Non-pigmented ciliary epithelial cell (primary cell): Measurements from ENCODE around the gene KCNJ12.
"Not testable (repeated sequence)": the region's sequence is repeated elsewhere in the genome, so short reads cannot be mapped to it uniquely, and the experiment has no call there.

Experiments used
- DNase-seq: peaks from one replicate; pipeline ENCODE4 v3.0.0-alpha.2; 2010; ENCODE audit warnings: low read depth

Gene KCNJ12

GRCh38 chr17:21452377-21453143 is 76.4 kb downstream of the KCNJ12 start:
- DNase-seq: peak; percentile 18

GRCh38 chr17:21453144-21453898 is 77.2 kb downstream of the KCNJ12 start:
- no peak for DNase-seq

GRCh38 chr17:21454006-21454405 is 77.8 kb downstream of the KCNJ12 start:
- not testable (repeated sequence) for DNase-seq

GRCh38 chr17:21454441-21454840 is 78.3 kb downstream of the KCNJ12 start:
- no peak for DNase-seq

DNA sequence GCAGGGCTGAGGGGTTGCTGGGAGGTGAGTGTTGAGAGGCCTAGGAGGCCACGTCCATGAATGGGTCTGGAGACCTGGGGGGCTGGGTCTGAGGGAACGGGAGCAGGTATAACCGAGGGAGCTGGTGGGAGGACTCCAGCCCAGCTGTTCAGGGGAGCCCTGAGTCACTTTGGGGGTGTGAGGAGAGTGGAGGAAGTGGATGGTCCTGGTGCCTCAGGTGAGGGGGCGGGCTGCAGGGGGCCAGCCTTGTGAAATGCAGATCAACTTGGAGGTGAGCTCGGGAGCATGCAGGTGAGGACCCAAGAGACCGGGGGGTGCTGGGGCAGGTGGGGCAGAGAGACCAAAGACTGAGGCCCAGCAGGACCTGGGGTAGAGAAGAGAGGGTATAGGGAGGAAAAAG is 79.6 kb downstream of the KCNJ12 start:
- DNase-seq: no peak

GRCh38 chr17:21456449-21456848 is 80.3 kb downstream of the KCNJ12 start:
- not testable (repeated sequence) for DNase-seq

DNA sequence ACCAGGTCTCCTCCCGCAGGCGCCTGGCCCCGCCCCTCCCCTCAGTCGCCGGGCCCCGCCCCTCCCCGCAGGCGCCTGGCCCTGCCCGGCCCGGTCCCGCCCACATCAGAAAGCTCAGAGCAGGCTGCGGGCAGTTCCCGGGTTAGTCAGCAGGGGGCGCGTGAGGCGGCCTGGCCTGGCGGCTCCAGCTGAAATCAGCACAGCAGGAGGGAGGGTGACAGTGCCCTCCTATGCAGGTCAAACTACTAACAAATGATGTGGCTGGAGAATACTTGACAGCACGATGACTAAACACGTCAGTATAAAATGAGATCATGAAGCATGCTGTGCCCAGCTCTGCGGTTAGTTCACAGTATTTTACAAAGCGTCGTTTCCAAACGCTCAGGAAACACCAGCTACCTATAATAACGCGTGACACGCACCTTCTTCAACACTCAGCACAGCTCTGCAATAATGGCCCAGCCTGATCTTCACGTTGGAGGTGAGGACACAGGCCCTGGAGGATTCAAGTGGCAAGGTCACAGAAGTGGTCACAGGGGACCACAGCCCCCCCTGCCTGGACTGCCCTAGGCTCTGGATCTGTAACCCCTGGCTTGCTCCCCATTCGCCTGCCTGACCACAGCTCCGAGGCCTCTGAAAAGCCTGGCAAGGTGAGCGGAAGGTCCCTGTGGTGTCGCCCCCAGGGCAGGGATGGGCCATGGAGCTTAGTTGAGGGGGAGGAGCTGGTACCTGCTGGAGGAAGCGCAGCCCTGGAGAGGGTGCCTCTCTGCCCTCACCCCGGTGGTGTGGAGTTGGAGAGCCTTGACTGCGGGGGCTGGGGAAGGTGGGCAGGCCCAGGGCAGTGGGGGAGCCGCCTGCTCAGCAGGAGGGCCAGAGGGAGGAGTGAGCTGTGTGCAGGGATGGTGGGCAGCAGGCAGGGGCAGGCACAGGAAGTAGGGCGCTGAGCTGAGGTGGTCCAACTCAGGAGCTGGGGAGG is 81.2 kb downstream of the KCNJ12 start:
- peak; percentile 51 for DNase-seq

- DNase-seq: no peak
These were observed 81.9 kb downstream of the KCNJ12 start for GRCh38 chr17:21458054-21458453.

DNA sequence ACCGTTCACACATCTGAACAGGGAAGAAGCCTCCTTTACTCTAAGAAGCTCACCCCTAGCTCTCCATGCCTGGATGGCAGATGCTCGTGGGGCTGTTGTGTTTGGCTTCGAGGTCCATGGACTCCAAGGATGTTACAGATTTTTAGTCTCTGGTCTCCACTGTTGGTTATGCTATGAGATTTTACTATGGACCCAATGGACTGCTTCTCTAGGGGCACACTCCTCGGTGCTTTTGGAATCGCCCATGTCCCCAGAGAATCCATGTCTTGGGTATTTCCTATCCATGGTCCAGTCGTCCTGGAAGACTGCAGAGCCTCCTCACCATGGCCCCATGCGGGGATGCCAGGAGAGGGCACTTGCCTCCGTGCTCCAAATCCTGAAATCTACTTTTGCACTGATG is 83.4 kb downstream of the KCNJ12 start:
- no peak for DNase-seq

- DNase-seq: peak; percentile 54
These were observed 84.2 kb downstream of the KCNJ12 start for GRCh38 chr17:21460358-21460757.

DNA sequence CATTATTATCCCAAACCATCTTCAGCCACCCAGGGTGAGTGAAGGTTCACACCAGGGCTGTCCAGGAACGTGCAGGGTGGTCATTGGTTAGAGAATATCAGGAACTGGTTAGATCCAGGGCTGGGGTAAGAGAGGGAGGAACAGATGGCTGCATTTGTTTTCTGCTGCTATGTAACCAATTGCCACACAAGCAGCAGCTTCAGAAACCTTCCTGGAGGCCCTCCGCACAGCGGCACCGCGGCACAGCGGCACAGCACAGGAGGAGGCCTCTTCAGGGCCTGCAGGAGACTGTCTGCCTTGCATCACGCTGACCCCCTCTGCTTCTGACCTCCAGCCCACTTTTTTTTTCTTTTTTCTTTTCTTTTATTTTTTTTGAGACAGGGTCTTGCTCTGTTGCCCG is 86.1 kb downstream of the KCNJ12 start:
- no peak for DNase-seq

DNA sequence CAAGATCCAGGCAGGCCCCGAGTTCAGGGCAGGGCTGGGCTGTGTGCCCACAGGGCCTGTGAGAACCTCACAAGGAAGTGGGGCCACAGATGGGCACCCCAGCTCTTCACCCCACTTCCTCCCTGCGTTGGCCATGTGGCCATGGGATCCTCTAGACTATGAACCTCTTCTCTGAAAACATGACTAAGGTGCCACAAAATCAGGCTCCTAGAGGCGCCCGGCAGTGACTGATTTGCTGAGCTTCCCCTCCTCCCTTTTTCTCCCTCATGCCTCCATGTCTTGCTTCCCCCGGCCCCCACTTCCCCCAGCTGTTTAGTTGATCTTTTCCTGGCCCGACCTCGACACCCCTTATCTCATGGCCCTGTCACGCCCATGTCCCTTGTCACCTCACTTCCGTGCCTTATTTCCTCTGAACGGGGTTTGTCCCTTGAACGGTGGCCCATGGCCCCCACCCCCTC is 87.1 kb downstream of the KCNJ12 start:
- DNase-seq: no peak

GRCh38 chr17:21463779-21464407 is 87.7 kb downstream of the KCNJ12 start:
- no peak for DNase-seq

- DNase-seq: no peak
These were observed 88.5 kb downstream of the KCNJ12 start for GRCh38 chr17:21464611-21465021.

DNA sequence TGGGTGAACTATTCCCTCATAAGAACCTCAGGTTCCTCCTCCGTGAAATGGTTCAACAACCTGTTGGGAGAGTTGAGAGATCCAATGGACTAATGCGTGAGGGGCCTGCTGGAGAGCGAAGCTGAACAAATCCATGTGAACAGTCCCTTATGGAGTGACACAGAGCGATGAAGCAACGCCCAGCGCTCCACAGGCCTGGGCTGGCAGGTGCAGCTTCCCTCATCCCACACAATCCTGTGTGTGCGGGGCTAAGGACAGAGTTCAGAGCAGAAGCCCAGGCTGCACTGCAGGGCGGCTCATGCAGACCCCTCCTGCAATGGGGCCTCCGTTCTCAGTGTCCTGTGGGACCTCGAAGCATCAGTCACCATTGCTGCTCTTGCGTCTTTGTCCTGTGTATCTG is 90.4 kb downstream of the KCNJ12 start:
- DNase-seq: no peak

DNA sequence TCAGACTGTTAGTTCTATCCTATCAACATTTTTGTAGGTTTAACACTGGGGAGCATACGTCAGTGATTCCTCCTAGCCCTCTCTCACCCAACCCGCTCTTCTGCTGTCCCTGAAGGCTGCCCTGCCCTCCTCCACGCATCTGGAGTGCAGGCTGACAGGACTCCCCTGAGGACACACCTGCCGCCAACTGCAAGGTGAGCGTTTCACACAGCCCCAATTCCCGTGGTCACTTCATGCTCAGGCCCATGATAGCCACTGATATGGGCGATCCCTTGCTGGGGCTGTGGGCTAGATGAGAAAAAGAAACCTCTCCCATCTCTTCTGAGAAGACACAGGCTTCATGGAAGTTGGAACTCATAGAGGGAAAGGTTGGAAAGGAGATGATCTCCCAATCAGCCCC is 91.0 kb downstream of the KCNJ12 start:
- no peak for DNase-seq

DNA sequence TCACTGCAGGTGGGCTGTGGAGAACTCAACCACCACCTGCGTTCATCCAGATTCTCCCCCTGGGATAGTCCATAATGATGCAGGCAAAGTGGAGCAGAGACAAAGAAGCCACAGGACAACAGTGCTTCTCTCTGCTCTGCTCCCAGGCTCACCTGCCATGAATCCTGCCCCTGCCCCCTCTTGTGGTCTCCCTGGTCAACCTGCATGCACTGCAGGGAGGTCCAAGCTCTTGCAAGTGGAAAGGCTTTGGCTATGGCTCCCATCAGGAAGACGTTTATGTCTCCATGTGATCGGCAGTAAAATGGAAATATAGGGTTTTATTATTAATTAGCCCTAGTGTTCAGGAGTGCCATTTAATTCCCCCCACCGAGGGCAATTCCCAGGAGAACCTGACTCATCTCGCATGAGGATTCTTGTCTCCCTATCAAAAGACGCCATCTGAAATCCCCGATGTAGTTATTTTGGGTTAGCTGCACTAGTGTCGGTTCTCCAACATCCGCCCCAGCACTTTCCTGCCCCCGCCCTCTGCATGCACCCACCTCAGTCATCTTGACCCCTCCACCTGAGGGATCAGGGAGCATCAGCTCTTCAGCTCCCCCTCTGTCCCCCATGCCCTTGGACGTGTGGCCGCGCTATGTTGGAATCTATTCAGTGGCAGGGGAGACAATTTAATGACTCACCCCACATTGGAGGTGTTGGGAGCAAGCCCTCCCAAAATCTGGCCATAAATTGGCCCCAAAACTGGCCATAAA is 91.8 kb downstream of the KCNJ12 start:
- no peak for DNase-seq
